ENCODE data around the gene UBE2D3. TPM values are rescaled to one million over a fixed set of nuclear protein-coding genes. Genes with fewer than 3 reads are reported as not detected.

The UBE2D3 gene
- 288 and 302 TPM in 2 replicates for total RNA-seq (ENCODE audit: low replicate concordance)
- long read RNA-seq, full-length matches to known transcripts, result 465 of 661 reads
- long read RNA-seq, partial matches to known transcripts, result 156 of 661 reads
- long read RNA-seq, other reads (novel, unspliced or antisense), result 40 of 661 reads

GRCh38 chr4:102826890-102827673, at the start of gene UBE2D3:
Gene UBE2D3, minus strand, starts transcription at chr4:102827551. Its CDS starts 1,043 bp downstream, at chr4:102826508.
- no peaks in the 10 kb centered on the region for H3K27me3 Mint-ChIP-seq
- peak; percentile 94 for DNase-seq (ENCODE audit: extremely low spot score, unreplicated experiment)
- no peak within 1 kb of the TSS for H3K4me3 Mint-ChIP-seq
- peaks cover 8% of the 10 kb centered on the region for H3K36me3 Mint-ChIP-seq
- H3K9me3 Mint-ChIP-seq, result no peaks in the 10 kb centered on the region
- no peak within 1 kb of the TSS for H3K27ac Mint-ChIP-seq
- TF ChIP-seq CTCF (conservative IDR thresholded peaks at IDR 0.05), result peak; percentile 20
- peaks cover 24% of the 10 kb centered on the region for H3K4me1 Mint-ChIP-seq (ENCODE audit: unreplicated experiment)

GRCh38 chr4:102871772-102872171, 44.4 kb upstream of the UBE2D3 start:
- H3K36me3 Mint-ChIP-seq, result peaks cover 40% of the 10 kb centered on the region
- H3K27ac Mint-ChIP-seq, result no peak overlapping the region
- no peaks in the 10 kb centered on the region for H3K9me3 Mint-ChIP-seq
- no peak for TF ChIP-seq CTCF (conservative IDR thresholded peaks at IDR 0.05)
- no peak overlapping the region for H3K4me3 Mint-ChIP-seq
- H3K4me1 Mint-ChIP-seq (ENCODE audit: unreplicated experiment), result peaks cover 19% of the 10 kb centered on the region
- DNase-seq (ENCODE audit: extremely low spot score, unreplicated experiment), result no peak
- H3K27me3 Mint-ChIP-seq, result no peaks in the 10 kb centered on the region

- peaks cover 19% of the 10 kb centered on the region for H3K4me1 Mint-ChIP-seq (ENCODE audit: unreplicated experiment)
- H3K9me3 Mint-ChIP-seq, result no peaks in the 10 kb centered on the region
- no peak for DNase-seq (ENCODE audit: extremely low spot score, unreplicated experiment)
- H3K4me3 Mint-ChIP-seq, result peak overlapping the region; percentile 92
- H3K27me3 Mint-ChIP-seq, result no peaks in the 10 kb centered on the region
- H3K27ac Mint-ChIP-seq, result peak overlapping the region; percentile 93
- TF ChIP-seq CTCF (conservative IDR thresholded peaks at IDR 0.05), result no peak
- peaks cover 22% of the 10 kb centered on the region for H3K36me3 Mint-ChIP-seq
Observed at GRCh38 chr4:102869569-102870197, 42.3 kb upstream of the UBE2D3 start.

- Mint-ChIP-seq H3K27ac (peak within 1 kb of the TSS; percentile 93), H3K36me3 (peaks cover 17% of the 10 kb centered on the region), H3K4me1 (ENCODE audit: unreplicated experiment) (peaks cover 19% of the 10 kb centered on the region), H3K4me3 (peak within 1 kb of the TSS; percentile 92), H3K27me3 (no peaks in the 10 kb centered on the region), H3K9me3 (no peaks in the 10 kb centered on the region)
- peak; percentile 94 for DNase-seq (ENCODE audit: extremely low spot score, unreplicated experiment)
- TF ChIP-seq CTCF (conservative IDR thresholded peaks at IDR 0.05), result no peak
Observed at GRCh38 chr4:102868781-102869568, 41.6 kb upstream of the UBE2D3 start, which contains the start of gene CISD2. Gene CISD2, plus strand, starts transcription at chr4:102868992. Its CDS starts 93 bp downstream, at chr4:102869085.

- H3K27ac Mint-ChIP-seq, result peak overlapping the region; percentile 93
- no peaks in the 10 kb centered on the region for H3K9me3 Mint-ChIP-seq
- no peaks in the 10 kb centered on the region for H3K27me3 Mint-ChIP-seq
- DNase-seq (ENCODE audit: extremely low spot score, unreplicated experiment), result no peak
- peaks cover 11% of the 10 kb centered on the region for H3K36me3 Mint-ChIP-seq
- peak overlapping the region; percentile 92 for H3K4me3 Mint-ChIP-seq
- TF ChIP-seq CTCF (conservative IDR thresholded peaks at IDR 0.05), result no peak
- H3K4me1 Mint-ChIP-seq (ENCODE audit: unreplicated experiment), result peaks cover 19% of the 10 kb centered on the region
Observed at GRCh38 chr4:102868153-102868780, 40.9 kb upstream of the UBE2D3 start.
